GM21717 (cell line): ENCODE measurements around the gene CFHR4.
"Not testable (repeated sequence)": the region's sequence is repeated elsewhere in the genome, so short reads cannot be mapped to it uniquely, and the experiment has no call there.

ENCODE experiments used
- ATAC-seq: cut with Tn5 transposase; IDR thresholded peaks from one replicate; pipeline ENCODE4 v1.9.1; 2021; ENCODE audit warnings: mild to moderate bottlenecking, moderate library complexity; ENCODE audit not compliant: unreplicated experiment

CFHR4 gene

GRCh38 chr1:196887515-196888239 is at the start of gene CFHR4:
Gene CFHR4, plus strand, starts transcription at chr1:196888052. Its CDS starts 99 bp downstream, at chr1:196888151.
- ATAC-seq: peak; percentile 96

DNA sequence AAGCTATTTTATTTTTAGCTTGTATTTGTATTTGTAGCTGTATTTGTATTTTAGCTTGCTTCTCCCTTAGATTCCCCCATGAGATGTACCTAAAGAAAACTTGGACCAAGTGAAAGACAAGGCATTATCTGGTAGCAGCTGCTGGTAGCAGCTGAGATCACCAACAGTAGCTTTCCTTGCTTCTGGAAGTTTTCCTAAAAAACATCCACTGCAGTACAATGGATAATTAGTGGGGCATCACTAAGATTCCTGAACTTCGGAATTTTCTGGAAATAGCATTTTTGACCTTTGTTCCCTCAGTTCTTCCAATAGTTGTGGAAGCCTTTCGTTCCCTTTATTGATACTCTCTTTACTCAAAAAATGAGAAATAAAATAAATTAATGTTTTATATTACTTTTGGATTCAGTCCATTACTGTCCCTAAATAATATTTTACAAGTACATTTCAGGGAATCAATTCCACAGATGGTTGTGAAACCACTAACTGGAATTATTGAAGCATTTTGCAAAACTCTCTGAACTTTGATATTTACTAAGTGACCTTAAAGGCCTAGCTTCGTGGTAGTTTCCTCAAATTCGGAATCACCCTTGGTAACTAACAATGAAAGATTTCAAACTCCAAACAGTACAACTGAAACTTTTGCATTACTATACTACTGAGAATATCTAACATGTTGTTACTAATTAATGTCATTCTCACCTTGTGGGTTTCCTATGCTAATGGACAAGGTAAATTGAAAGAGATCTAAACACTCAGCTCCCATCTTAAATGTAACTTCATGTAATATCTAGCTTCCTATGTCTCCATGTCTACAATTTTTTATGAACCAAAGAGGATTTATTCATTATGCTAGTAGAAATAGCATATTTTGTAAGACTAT is 38.0 kb upstream of the CFHR4 start:
- not testable (repeated sequence) for ATAC-seq

DNA sequence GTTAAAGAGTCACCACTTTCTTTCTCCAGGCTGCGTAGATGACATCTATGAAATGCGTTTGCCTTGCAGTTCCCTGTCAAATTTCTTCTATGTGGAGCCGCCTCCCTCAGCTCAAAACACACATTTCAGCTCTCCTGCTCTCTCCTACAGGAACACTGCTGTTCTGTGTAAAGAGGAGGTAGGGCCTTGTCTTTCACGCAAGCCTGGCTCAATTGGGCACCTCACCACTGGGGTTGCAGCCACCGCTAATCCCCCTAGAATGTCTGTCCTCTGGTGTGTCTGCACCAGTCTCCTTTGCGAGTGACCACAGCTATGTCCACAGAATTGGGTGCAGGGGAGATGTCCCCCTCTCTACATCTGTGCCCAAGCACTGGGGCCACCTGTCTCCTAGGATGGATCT is 31.8 kb upstream of the CFHR4 start:
- ATAC-seq: no peak

- no peak for ATAC-seq
Observed at GRCh38 chr1:196857188-196857587, 30.7 kb upstream of the CFHR4 start.

DNA sequence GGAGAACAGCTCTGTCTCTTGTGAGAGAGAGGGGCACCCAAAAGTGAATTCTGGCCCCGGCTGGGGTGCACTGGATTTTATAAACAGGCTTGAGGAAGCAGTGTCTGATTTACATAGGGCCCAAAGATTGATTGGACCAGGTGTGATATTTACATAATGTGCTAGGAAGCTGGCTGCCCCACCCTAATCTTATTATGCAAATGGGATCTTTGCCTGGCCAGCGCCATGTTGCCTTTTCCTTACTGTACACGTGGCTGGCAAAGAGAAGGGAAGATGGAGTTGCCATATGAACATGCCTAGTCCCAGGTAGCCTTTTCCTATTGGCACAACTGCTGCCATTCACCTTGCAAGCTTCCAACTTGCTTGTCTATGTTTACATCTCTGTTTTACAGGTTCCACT is 29.0 kb upstream of the CFHR4 start:
- no peak for ATAC-seq

DNA sequence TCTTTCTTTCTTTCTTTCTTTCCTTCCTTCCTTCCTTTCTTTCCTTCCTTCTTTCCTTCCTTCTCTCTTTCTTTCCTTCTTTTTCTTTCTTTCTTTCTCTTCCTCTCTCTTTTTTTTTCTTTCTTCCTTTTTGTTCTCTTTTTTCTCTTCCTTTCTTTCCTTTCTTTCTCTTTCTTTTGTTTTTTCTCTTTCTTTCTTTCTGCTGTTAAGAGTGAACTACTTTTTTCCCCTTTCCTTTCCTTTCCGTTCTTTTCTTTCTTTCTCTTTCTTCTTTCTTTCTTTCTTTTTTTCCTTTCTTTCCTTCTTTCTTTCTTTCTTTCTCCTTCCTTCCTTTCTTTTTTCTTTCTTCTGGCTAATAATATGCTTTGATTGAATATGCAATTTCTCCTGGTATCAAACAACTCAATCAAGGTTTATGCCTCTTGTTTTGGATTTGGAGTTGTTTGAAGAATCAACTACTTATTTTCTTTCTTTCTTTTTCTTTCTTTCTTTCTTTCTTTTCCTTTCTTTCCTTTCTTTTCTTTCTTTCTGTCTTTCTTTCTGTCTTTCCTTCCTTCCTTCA is 27.4 kb upstream of the CFHR4 start:
- ATAC-seq: no peak

- ATAC-seq: no peak
Observed at GRCh38 chr1:196861429-196861828, 26.4 kb upstream of the CFHR4 start.

- ATAC-seq: no peak
Observed at GRCh38 chr1:196866974-196867373, 20.9 kb upstream of the CFHR4 start.

DNA sequence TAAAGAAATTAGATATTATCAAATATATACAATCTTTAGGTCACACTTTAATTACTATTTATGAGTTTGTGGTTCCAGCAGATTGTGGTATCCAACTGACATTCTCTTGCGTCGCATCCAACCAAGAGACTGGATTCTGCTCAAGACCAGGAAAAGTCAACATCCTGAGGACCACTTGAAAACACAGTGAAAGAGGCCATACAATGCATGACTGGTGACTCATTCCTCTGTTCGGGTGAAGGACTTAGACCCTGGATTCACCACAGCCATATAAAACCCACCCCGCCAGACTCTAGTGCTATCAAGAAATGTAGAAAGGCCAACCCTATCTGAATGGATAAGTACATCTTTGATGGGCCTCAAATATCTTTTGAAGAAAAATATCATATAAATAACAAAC is 14.5 kb upstream of the CFHR4 start:
- no peak for ATAC-seq

- ATAC-seq: no peak
Observed at GRCh38 chr1:196875935-196876334, 11.9 kb upstream of the CFHR4 start.

GRCh38 chr1:196877964-196878363 is 9.9 kb upstream of the CFHR4 start:
- no peak for ATAC-seq

DNA sequence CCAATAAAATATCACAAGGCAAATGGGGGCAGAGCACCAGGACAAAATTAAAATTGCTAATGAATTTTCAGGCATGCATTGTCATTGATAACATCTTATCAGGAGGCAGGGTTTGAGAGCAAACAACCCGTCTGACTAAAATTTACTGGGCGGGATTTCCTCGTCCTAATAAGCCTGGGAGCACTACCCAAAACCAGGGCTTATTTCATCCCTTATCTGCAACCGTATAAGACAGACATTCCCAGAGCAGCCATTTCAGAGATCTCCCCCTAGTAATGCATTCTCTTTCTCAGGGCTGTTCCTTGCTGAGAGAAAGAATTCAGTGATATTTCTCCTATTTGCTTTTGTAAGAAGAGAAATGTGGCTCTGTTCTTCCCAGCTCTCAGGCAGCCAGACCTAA is 1.3 kb upstream of the CFHR4 start:
- ATAC-seq: not testable (repeated sequence)

- ATAC-seq: no peak
Observed at GRCh38 chr1:196890668-196891067, 2.8 kb downstream of the CFHR4 start.

GRCh38 chr1:196891251-196891650 is 3.4 kb downstream of the CFHR4 start:
- no peak for ATAC-seq

GRCh38 chr1:196896355-196896754 is 8.5 kb downstream of the CFHR4 start:
- ATAC-seq: no peak

DNA sequence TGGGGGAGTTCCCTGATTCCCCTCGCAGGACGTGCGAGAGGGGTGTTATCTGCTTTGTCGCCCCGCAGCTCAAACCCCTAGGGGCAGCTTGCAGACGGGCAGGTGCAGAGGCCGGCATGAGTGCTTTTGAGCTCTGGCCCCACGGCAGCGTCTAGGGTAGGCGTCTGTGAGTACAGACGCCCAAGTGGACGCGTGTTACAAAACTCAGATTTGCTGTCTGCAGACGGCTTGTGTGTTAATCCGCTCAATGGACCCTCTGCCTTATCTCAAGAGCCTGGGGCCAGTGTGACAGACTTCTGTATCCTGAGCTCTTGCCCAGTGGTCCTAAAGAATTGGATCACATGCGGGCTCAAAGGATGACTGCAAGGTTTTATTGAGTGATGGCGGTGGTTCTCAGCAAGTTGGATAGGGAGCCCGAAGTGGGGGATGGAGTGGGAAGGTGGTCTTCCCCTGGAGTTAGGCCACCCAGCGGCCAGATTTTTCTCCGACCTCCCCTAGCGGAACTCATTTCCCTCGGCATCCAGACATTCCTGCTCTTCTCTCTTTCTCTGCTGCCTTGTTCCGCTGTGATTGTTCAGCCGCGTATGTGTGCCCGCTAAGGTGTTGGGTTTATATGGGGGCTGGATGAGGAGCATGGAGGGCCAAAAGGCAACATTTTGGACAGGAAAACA is 9.4 kb downstream of the CFHR4 start:
- ATAC-seq: no peak

- no peak for ATAC-seq
Observed at GRCh38 chr1:196902344-196902743, 14.5 kb downstream of the CFHR4 start.

DNA sequence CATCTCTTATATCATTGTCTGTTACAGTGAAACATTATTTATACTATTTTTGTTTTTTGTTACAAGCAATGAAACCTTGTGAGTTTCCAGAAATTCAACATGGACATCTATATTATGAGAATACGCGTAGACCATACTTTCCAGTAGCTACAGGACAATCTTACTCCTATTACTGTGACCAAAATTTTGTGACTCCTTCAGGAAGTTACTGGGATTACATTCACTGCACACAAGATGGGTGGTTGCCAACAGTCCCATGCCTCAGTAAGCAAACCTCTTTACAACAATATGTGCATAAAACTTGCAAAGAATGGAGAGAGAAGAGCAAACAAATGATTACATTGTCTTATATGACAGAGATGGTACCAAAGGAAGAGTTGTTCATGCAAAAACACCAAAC is 22.4 kb downstream of the CFHR4 start:
- ATAC-seq: no peak

GRCh38 chr1:196912283-196912682 is 24.4 kb downstream of the CFHR4 start:
- not testable (repeated sequence) for ATAC-seq

DNA sequence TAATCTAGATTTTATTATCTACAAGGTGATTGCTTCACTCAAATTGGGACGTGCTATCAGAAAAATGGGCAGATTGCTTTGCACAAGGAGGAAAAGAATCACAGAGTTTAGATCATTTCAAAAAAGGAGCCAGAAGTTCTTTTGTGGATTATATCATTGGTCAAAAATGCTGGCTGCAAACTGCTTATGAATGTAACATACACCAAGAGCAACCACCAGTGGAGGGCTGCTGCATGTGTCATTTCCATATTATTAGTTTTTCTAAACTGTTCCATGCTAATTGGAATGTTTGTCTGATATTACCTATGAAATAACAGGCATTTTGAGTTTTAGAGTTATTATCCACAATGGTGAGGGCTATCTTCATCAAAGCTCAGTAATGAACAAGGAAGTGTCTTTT is 39.0 kb downstream of the CFHR4 start:
- ATAC-seq: not testable (repeated sequence)

DNA sequence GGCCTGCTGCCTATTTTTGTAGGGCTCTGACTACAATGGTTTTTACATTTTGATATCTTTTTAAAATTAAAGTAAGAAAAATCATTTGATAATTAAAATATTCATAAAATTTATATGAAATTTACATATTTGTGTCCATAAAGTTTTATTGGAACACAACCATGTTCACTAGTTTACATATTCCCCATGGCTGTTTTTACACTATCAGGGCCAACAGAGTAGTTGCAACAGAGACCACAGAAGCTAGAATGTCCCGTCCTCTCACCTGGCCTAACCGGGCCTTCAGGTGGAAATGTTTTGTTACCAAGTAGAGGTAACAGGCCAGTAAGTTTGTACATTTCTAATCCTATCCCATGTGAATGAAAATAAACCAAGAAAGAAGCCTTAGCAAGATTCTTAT is 45.0 kb downstream of the CFHR4 start:
- ATAC-seq: not testable (repeated sequence)
